Endometrium (tissue), 2 donors: ENCODE results near the gene DGAT2L6.
"Not testable (repeated sequence)": the region's sequence is repeated elsewhere in the genome, so short reads cannot be mapped to it uniquely, and the experiment has no call there.

ENCODE experiments used
- FAIRE-seq: peaks from 2 replicates; lab custom pipeline; 2012; peaks lifted over from hg19 to GRCh38; lab: Jason Lieb, UNC
- donor health status: control.
- donor health status: control.

Gene DGAT2L6

DNA sequence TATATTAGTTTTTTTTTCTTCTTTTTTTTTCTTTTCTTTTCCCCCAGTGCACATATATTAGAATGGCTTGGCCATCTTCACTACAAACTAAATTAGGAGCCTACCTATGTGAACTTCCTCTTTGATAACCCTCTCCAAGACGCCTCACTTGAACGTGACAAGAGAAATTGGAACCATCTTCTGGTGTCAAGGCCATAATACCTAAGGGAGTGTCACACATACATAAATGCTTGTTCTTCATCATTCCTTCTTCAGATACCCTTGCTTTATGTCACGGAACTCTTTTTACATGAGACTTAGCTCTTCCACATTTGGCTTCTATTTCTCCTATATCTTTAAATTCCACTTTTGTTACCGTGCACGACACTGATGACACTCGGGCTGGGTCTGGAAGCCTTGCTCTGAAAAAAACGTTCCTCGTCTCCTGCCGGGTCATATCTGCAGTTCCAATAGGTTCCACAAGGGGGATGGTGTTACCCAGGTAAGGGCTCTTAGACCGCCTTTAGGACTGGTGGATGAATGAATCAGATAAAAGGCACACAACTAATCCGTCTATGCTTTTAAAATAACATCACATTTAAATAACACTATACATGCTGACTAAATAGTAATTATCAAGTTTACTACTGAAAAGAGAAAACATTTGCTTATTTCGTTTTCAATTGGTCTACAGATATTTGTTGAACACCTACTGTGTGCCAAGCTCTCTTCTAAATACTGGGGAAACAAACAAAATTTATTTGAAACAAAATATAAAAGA lies 19.9 kb downstream of the DGAT2L6 start:
- no peak for FAIRE-seq

DNA sequence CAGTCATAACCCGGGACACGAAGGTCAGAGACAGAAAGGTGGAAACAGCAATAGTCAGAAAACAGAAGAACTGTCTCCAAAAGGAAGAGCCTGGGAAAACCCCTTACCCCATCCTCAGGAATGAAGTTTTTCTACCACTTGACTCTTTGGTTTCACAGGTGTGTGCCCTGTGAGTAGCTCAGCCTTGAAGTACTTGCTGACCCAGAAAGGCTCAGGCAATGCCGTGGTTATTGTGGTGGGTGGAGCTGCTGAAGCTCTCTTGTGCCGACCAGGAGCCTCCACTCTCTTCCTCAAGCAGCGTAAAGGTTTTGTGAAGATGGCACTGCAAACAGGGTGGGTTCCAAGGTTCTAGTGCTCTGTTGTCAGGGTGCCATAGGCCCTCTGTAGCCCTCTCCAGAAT lies 24.4 kb downstream of the DGAT2L6 start:
- no peak for FAIRE-seq

DNA sequence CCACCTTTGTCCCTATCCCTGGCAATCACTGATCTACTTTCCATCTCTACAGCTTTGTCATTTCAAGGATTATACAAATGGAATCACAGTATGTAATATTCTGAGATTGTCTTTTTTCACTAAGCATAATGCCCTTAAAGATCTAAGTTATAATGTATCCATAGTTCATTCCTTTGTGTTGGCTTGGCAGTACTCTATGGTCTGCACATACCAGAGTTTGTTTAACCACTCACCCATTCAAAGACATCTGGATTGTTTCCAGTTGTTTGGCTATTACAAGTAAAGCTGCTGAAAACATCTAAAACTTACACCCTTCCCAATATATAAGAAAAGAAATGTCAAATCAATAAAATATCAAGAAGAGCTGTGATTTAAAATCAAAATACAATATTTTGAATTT lies 31.2 kb downstream of the DGAT2L6 start:
- no peak for FAIRE-seq

DNA sequence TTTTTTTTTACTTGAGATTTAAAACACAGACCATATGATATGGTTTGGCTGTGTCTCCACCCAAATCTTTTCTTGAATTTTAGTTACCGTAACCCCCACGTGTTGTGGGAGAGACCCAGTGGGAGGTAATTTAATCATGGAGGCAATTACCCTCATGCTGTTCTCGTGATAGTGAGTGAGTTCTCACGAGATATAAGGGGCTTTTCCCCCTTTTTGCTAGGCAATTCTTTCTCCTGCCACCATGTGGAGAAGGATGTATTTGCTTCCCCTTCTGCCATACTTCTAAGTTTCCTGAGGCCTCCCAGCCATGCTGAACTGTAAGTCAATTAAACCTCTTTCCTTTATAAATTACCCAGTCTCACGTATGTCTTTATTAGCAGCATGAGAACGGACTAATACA lies 32.3 kb downstream of the DGAT2L6 start:
- FAIRE-seq, result not testable (repeated sequence)

DNA sequence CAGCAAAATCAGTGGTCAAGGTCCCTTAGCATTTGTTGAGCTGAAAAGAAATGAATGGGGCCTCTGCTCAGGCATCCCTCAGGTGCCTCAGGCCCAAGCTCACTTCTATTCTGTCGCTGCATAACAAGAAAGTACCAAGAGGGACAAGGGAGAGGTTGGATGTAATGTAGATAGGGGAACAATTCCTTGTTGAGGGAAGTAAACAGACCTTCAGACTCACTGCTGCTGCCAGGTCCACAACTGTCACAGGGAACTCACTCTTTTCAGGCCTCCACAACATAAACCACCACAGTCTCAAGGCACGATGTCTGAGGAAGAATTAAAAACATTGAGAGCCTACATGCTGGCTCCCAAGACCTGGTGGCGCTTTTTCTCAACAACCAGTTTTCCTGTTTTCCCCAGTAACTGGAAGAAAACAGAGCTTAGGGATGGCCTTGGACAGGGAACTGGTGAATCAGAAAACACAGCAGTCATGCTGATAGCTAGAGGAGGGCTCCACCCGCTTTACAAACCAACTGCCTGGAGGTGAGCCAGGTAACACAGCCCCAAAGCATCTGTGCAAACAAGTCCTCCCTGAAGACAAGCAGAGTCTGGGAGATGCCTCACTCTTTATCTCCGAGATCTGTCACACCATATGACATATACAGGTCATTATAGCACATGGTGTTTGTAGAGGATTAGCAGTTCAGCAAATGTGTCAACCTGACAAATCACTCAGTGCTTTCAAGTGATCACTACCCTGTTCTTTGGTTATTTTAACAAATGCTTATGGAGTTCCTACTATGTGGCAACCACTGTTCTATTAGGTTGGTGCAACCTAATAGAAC lies 42.9 kb downstream of the DGAT2L6 start:
- FAIRE-seq, result no peak

DNA sequence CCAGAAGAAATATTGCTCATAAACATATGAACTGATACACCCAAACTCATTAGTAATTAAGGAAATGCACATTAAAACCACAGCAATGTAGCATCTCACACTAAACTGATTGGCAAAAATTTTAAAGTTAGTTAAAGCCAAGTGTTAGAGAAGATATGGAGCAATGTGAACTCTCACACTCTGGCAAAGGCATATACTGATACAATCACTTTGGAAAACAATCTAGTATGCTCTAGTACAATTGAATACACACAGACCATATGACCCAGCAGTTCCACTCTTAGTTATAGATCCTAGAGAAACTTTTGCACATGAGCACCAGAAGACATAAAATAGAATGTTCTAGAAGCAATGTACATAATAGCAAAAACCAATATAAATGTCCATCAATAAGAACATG lies 48.8 kb downstream of the DGAT2L6 start:
- FAIRE-seq, result no peak

DNA sequence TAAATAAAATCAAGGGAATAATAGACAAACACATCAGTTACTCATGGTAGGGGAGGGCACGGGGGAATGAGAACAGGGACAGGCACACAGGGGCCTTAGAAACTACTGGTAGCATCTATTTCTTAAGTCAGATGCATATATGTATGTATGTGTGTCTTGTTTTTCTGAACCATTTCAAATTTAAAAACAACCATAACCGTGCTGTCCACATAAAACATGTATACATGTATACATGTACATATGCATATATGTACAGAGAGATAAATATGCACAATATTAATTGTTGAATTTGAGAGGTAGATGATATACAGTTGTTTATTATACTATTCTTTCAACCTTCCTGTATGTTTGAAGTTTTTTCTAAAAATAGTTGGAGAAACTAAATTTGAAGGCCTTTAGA lies 49.4 kb downstream of the DGAT2L6 start:
- no peak for FAIRE-seq

DNA sequence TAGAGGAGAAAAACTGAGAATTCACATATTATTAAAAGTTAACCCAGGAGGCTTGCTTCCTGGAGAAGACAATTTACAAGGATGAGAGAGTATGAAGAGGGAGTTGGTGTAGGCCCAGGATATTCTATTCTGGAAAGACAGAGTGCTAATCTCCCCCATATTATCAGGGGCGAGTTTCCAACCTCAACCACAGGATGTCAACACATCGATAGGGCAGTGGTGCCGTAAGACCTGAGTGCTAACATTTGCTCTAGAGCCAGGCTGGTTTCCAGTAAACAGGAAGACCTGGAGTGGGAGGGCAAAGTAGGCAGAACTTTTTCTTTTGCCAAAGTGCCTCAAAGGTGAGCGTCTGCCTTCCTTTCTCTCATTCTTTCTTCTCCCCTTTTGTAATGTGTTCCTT lies 54.4 kb downstream of the DGAT2L6 start:
- no peak for FAIRE-seq

DNA sequence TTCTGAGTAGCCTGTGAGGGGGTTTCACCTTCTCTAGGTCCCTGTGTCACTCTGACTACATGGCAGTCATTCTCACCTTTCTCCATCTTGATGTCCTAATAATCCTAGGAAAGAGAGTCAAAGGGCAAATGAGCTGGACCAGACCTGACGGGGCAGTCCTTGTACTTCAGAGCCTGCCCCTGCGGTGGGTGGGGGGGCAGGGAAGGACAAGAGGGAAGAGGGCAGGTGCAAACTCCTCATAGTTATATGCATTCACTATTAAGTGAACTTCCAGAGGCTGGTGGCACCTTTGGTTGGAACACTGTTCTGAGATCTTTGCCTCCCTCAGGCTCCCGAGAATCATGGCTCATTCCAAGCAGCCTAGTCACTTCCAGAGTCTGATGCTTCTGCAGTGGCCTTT lies 57.1 kb downstream of the DGAT2L6 start, which contains the start of gene AWAT1:
AWAT1 (plus strand) TSS at position 301 of the 400 bp plus-strand sequence; CDS start at position 342, 41 bp downstream.
- FAIRE-seq, result no peak

DNA sequence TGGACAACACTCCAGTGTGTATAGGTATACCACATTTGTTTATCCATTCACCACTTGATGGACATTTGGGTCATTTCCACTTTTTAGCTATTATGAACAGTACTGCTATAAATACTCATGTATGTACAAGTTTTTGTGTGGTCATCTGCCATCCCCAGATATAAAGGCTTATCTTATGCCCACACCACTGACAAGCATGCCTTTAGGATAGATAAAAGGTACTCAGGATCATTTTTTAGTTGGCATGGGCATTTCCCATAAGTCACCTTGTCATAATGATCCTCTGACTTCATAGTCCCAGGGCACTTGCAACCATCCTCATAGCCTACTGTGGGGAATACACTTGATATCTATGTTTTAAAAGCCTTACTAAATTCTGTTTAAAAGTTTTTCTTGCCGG lies 63.5 kb downstream of the DGAT2L6 start:
- no peak for FAIRE-seq

DNA sequence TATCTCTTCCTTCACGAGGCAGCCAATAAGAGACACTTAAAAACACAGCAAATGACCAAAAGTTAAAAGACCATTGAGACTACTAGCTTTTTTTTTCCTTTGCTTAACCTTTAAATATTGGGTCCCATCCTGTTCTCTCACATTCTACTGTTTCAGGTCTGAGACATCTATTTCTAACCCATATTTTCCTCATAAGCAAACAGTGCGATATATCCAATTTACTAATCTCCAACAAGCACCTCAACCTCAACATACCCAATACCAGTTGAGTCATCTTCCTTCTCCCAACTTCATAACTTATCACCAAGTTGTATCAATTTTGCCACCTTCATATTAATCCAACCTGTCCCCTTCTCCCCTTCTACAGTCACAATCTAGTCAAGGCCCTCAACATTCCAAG lies 64.2 kb downstream of the DGAT2L6 start:
- no peak for FAIRE-seq

DNA sequence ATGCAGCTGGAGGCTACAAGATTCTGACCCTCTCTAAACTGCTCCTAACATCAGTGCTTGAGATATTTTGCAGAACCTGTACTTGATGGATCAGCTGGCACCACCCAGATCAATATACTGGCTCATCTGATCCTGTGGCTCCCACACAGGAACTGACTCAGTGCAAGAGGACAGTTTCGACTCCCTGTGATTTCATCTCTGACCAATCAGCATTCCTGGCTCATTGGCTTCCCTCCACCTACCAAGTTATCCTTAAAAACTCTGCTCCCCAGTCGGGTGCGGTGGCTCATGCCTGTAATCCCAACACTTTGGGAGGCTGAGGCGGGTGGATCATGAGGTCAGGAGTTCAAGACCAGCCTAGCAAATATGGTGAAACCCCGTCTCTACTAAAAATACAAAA lies 66.3 kb downstream of the DGAT2L6 start:
- not testable (repeated sequence) for FAIRE-seq

DNA sequence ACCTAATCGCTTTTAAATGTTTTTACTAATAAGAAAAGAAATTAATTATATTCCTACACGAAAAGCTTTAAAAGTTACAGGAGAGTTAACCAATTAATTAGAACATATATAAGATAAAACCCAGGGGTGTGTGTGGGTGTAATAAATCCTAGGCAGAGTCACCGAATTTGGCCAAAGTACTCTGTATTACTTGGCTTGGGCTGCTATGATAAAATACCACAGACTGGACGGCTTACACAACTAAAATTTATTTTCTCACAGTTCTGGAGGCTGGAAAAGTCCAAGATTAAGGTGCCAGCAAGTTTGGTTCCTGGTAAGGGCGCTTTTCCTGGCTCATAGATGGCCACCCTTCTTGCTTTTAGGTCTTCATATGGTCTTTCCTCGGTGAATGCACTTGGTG lies 67.6 kb downstream of the DGAT2L6 start:
- FAIRE-seq, result no peak

DNA sequence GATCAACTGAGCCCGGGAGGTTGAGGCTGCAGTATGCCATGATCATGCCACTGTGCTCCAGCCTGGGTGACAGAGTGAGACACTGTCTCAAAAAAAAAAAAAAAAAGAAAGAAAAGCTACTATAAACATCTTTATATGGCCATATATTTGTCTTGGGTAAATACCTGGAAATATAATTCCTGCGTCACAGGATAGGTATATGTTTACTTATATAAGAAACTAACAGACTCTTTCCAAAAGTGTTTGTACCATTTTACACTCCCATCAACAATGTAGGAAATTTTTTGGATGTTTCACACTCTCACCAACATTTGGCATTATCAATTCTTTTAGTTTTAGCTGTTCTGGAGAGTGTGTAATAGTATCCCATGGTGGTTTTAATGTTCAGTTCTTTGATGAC lies 70.0 kb downstream of the DGAT2L6 start:
- no peak for FAIRE-seq

DNA sequence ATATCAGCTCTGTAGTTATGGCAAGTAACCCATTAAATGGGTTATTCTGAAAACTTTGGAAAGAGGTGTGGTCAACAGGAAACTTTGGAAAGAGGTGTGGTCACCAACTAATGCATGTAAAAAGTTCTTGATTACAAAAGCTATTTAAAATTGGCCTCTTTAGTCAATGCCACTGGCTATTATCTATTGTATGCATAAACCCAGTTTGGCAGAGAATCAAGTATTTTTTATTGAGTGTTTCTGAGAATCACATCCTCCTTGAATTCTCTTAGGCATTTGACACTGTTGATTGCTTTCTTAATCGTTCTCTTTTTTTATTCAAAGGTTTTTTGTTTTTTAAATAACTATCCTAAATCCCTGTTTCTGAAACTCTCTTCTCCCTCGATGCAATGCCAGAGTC lies 75.2 kb downstream of the DGAT2L6 start:
- no peak for FAIRE-seq

DNA sequence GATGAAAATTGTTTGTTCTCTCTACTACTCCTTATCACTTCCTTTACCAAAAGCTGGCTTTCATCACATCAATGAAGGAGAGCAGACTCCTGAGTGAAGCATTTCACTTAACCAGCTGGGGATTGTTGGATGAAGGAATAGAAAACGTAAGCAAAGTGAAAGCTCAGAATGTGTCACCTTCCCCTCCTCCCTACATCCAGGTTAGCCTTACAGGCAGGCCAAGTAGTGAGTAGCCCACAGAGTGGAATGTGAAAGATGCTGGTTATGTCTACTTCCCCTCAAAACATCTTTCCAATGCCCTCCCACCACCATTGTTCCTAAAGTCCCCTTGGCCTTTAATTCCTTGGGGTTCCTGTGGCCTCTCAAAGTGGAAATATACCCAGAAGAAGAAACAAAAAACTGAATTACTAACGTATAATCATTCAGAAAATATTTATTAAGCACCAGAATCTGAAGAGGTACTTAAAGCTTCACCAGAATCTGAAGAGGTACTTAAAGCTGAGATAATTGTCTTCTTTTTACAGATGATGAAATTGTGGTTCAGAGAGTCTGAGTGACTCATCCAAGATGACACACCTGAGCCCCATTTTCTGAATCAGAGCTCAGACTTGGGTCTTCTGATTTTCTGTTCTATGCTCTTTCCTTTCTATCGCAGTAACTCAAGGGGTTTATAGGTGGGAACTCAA lies 76.2 kb downstream of the DGAT2L6 start:
- FAIRE-seq, result no peak

DNA sequence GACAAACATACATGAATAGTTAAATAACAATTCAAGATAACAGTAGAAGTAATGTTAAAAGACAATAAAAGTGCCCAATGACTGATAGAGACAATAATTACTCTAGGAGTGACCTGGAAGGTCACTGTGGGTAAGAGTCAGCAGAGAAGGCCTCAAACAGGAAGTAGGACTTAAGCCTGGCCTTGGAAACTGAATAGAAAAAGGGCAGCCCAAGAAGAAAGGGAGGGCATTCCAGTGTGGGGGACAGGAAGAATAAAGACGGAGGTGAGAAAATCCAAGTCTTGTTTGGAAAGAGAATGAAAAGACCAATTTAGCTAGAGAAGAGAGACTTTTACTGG lies 76.7 kb downstream of the DGAT2L6 start:
- FAIRE-seq, result no peak

DNA sequence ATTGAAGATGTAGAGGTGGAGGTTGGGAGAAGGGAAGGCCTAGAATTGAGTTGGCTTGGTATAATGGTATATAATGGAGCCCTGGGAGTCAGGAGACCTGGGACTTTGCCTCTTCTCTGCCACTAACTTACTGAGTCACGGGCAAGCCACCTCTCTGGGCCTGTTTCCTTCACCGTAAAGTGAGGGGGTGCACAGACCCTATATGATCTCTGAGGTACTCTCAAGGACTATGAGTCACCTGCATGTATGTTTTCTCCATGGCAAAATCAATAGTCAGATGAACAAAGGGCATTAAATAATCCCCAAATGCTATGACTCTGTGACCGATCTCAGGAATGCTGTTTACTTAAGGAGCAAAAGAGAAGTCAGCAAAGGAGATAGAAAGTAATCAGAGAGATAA lies 77.6 kb downstream of the DGAT2L6 start:
- FAIRE-seq, result no peak
